ENCODE measurements around the gene NAPA.

DNA sequence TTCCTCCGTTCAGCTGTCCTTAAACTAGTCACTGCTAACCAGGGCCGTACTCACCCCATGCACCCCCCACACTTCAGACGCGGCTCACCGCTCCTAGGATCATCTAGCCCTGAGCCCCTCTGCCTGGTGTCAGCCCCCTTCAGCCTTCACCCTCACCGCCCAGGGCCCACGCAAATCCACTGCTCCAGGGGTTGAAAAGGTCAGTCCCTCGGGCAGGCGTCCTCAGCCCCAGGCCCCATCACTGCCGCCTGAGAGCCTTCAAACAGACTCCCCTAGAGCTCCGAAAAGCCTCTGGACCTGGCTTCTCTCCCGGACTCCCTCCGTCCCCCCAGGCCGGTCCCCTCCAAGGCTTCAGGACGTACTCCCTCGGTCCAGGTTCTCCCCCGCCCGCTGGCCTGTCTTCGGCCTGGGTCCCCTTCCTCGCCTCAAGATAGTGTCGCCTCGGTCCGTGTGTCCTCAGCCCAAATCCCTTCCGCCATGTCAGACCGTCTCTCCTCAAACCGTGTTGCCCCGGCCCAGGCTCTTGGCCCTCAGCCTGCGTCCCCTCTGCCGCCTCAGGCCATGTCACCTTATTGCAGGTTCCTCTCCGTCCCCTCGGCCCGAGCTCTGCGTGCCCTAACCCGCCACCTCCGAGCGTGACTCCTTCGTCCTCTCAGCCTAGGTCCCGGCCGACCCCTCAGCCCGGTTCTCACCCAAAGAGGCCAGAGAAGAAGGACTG, 553 bp downstream of the NAPA start:
- TF ChIP-seq, protein P1, sequence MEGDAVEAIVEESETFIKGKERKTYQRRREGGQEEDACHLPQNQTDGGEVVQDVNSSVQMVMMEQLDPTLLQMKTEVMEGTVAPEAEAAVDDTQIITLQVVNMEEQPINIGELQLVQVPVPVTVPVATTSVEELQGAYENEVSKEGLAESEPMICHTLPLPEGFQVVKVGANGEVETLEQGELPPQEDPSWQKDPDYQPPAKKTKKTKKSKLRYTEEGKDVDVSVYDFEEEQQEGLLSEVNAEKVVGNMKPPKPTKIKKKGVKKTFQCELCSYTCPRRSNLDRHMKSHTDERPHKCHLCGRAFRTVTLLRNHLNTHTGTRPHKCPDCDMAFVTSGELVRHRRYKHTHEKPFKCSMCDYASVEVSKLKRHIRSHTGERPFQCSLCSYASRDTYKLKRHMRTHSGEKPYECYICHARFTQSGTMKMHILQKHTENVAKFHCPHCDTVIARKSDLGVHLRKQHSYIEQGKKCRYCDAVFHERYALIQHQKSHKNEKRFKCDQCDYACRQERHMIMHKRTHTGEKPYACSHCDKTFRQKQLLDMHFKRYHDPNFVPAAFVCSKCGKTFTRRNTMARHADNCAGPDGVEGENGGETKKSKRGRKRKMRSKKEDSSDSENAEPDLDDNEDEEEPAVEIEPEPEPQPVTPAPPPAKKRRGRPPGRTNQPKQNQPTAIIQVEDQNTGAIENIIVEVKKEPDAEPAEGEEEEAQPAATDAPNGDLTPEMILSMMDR (conservative IDR thresholded peaks at IDR 0.05; ENCODE audit: low read length), result no peak
- TF ChIP-seq EZH2phosphoT487 (IDR thresholded peaks at IDR 0.05; ENCODE audit: borderline replicate concordance), result no peak

All from Loucy (cell line).